K562 (cell line): Measurements from ENCODE around the gene SETX. TPM values are rescaled to one million over a fixed set of nuclear protein-coding genes. Genes with fewer than 3 reads are reported as not detected.

Source experiments
- ATAC-seq: fragments of 200-7000 bp; cut with Tn5 transposase; 3 replicates; pipeline ENCODE4 v1.9.1; 2020; ENCODE audit warnings: moderate library complexity
- BruUV-seq: library from RNA; stranded (reverse); fragments of 400-500 nt; replicated peaks from 2 replicates; lab custom pipeline; 2021; lab: Mats Ljungman, UMichigan
- CTCF ChIA-PET: fragments of 300-600 bp; formaldehyde crosslinking; extraction: SDS; loops from one replicate; lab custom pipeline; 2021; ENCODE audit warnings: low intra/inter-chr PET ratio; lab: Yijun Ruan, JAX
- POLR2A ChIA-PET: fragments of 300-600, 350-650 bp; sonication (Branson Sonifier 250); formaldehyde crosslinking; extraction: SDS; loops from one replicate; lab custom pipeline; 2021; ENCODE audit warnings: antibody characterized with exemption, inconsistent platforms; lab: Yijun Ruan, JAX
- DNase-seq, 4 experiments: peaks; one replicate each; pipeline versions ENCODE4 v3.0.0 to v3.0.0-alpha.2; 2011 to 2018; ENCODE audit warnings: low spot score in 3 of 4, mixed read lengths in 3 of 4; ENCODE audit errors: extremely low read depth in 1 of 4
- FAIRE-seq: peaks from 2 replicates; lab custom pipeline; 2011; peaks lifted over from hg19 to GRCh38; lab: Jason Lieb, UNC
- H2AFZ ChIP-seq: 2 replicates; pipeline ENCODE4 v1.6.0; 2011; ENCODE audit warnings: low read depth, low read length, control low read depth, inconsistent platforms
- H3K27ac ChIP-seq: fragments of 200-600 bp; 3 replicates; pipeline ENCODE4 v1.8.0; 2011; ENCODE audit warnings: low read depth, mild to moderate bottlenecking, control low read depth, inconsistent platforms, low read length, moderate library complexity, mixed read lengths; ENCODE audit errors: extremely low read depth
- H3K27me3 ChIP-seq, 2 experiments: fragments of 300-600 bp in 1 of 2; 2 replicates in 1 of 2; 3 replicates in 1 of 2; pipeline versions ENCODE4 v1.6.0 to v1.8.0; 2011; ENCODE audit warnings: inconsistent platforms in 2 of 2, low read length in 2 of 2, mild to moderate bottlenecking in 1 of 2, mixed read lengths in 1 of 2, moderate library complexity in 1 of 2; ENCODE audit not compliant: control insufficient read depth in 2 of 2, insufficient read depth in 2 of 2
- H3K36me3 ChIP-seq: fragments of 300-600 bp; 3 replicates; pipeline ENCODE4 v1.8.0; 2011; ENCODE audit warnings: mild to moderate bottlenecking, low read length, inconsistent platforms; ENCODE audit not compliant: control insufficient read depth, insufficient read depth
- H3K4me1 ChIP-seq, 2 experiments: fragments of 200-600 bp in 1 of 2; replicated peaks in 1 of 2; 2 replicates in 1 of 2; 3 replicates in 1 of 2; pipeline versions ENCODE4 v1.5.1 to v1.8.0; 2011; ENCODE audit warnings: inconsistent platforms in 2 of 2, low read length in 2 of 2, mild to moderate bottlenecking in 1 of 2, mixed read lengths in 1 of 2, moderate library complexity in 1 of 2; ENCODE audit not compliant: control insufficient read depth in 2 of 2, insufficient read depth in 2 of 2
- H3K4me2 ChIP-seq: 2 replicates; pipeline ENCODE4 v1.6.1; 2011; ENCODE audit warnings: low read length, control low read depth, inconsistent platforms, mixed read lengths; ENCODE audit not compliant: insufficient read depth
- H3K4me3 ChIP-seq: fragments of 200-600 bp; sonication (generic), shearing (Covaris generic); 2 replicates; pipeline ENCODE4 v1.5.1; 2016; ENCODE audit warnings: control low read depth, inconsistent platforms
- H3K79me2 ChIP-seq: fragments of 200-600 bp; 3 replicates; pipeline ENCODE4 v1.8.0; 2011; ENCODE audit warnings: low read length, inconsistent platforms; ENCODE audit not compliant: control insufficient read depth, insufficient read depth
- H3K9ac ChIP-seq, 2 experiments: 2 replicates each; pipeline versions ENCODE4 v1.6.0 to v1.6.1; 2011; ENCODE audit warnings: low read depth in 2 of 2, low read length in 2 of 2, control low read depth in 1 of 2, inconsistent platforms in 1 of 2, mild to moderate bottlenecking in 1 of 2, mixed read lengths in 1 of 2; ENCODE audit not compliant: insufficient read depth in 1 of 2
- H3K9me1 ChIP-seq: one replicate; pipeline ENCODE4 v1.6.0; 2011; ENCODE audit warnings: inconsistent platforms, mild to moderate bottlenecking, low read length, moderate library complexity; ENCODE audit not compliant: control insufficient read depth, insufficient read depth
- H3K9me3 ChIP-seq: replicated peaks from 2 replicates; pipeline ENCODE4 v1.5.1; 2011; ENCODE audit warnings: low read depth, low read length, inconsistent platforms; ENCODE audit not compliant: control insufficient read depth, insufficient read depth
- H4K20me1 ChIP-seq: replicated peaks from 2 replicates; pipeline ENCODE4 v1.6.1; 2011; ENCODE audit warnings: low read length, inconsistent platforms, mixed read lengths; ENCODE audit not compliant: control insufficient read depth, insufficient read depth
- ETS1 ChIP-seq: conservative IDR thresholded peaks from 2 replicates; pipeline ENCODE4 v1.6.1; 2011; ENCODE audit warnings: low read depth, mild to moderate bottlenecking, low read length; ENCODE audit not compliant: control insufficient read depth
- GABPB1 ChIP-seq: sonication (generic); formaldehyde crosslinking; IDR thresholded peaks from 2 replicates; pipeline ENCODE4 v1.8.0; 2022; ENCODE audit warnings: mild to moderate bottlenecking, missing genetic modification reagents
- JUND ChIP-seq, 2 experiments: IDR thresholded peaks; 2 replicates in 1 of 2; 3 replicates in 1 of 2; pipeline ENCODE4 v1.6.1; 2011; ENCODE audit warnings: borderline replicate concordance in 2 of 2, low read depth in 2 of 2, low read length in 2 of 2, improper control_type of control experiment in 1 of 2, missing biosample characterization in 1 of 2, missing genetic modification characterization in 1 of 2, missing genetic modification reagents in 1 of 2
- MYC ChIP-seq, 2 experiments: fragments of 250-450 bp in 1 of 2; sonication (Bioruptor Pico) in 1 of 2; IDR thresholded peaks; 2 replicates each; pipeline versions ENCODE4 v1.5.1 to v1.6.1; 2012 to 2021; ENCODE audit warnings: low read depth in 2 of 2, borderline replicate concordance in 1 of 2, improper control_type of control experiment in 1 of 2, low read length in 1 of 2, mild to moderate bottlenecking in 1 of 2, moderate library complexity in 1 of 2
- NCOR1 ChIP-seq: fragments of 450-650 bp; IDR thresholded peaks from 2 replicates; pipeline ENCODE4 v1.6.1; 2016; ENCODE audit warnings: mild to moderate bottlenecking, moderate library complexity
- NELFE ChIP-seq: IDR thresholded peaks from 2 replicates; pipeline ENCODE4 v1.6.1; 2011; ENCODE audit warnings: mild to moderate bottlenecking; ENCODE audit not compliant: insufficient read depth, insufficient read length
- PRPF4 ChIP-seq: fragments of 200-400 bp; formaldehyde crosslinking; IDR thresholded peaks from one replicate; pipeline ENCODE4 v1.6.1; 2017; ENCODE audit warnings: low read length, low read depth, mild to moderate bottlenecking; ENCODE audit not compliant: insufficient read depth, poor library complexity, severe bottlenecking
- RERE ChIP-seq: sonication (generic); formaldehyde crosslinking; IDR thresholded peaks from 2 replicates; pipeline ENCODE4 v1.8.0; 2023; ENCODE audit warnings: missing genetic modification reagents, mild to moderate bottlenecking, borderline replicate concordance
- TRIM28 ChIP-seq: fragments of 450-650 bp; IDR thresholded peaks from 2 replicates; pipeline ENCODE4 v1.6.1; 2017
- USF2 ChIP-seq: sonication (generic); formaldehyde crosslinking; IDR thresholded peaks from 2 replicates; pipeline ENCODE4 v1.5.0; 2020; ENCODE audit warnings: missing genetic modification reagents
- ZNF143 ChIP-seq: sonication (generic); formaldehyde crosslinking; IDR thresholded peaks from 2 replicates; pipeline ENCODE4 v1.9.0; 2022; ENCODE audit warnings: mild to moderate bottlenecking, missing genetic modification reagents
- ZNF165 ChIP-seq: fragments of 250-450 bp; sonication (Bioruptor Pico); IDR thresholded peaks from 2 replicates; pipeline ENCODE4 v1.4.0; 2020; ENCODE audit warnings: borderline replicate concordance
- ZNF232 ChIP-seq: sonication (generic); formaldehyde crosslinking; IDR thresholded peaks from 2 replicates; pipeline ENCODE4 v1.8.0; 2022; ENCODE audit warnings: mild to moderate bottlenecking, missing genetic modification reagents
- WGBS: fragments of 100-300 bp; shearing (Covaris generic); methylation state at CpG from one replicate; pipeline ENCODE4 v1.1.6; 2016; ENCODE audit warnings: low coverage, mixed read lengths; ENCODE audit not compliant: insufficient coverage; ENCODE audit errors: missing lambda C conversion rate; 5-methylcytosine and 5-hydroxymethylcytosine counted together
- in situ Hi-C: fragments of 300-500 bp; cut with MboI; formaldehyde crosslinking; loops from 4 replicates; pipeline ENCODE4 v1.15.0; 2018; ENCODE audit warnings: inconsistent platforms, mixed read lengths
- intact Hi-C: fragments of 100-400 bp; cut with micrococcal nuclease; formaldehyde crosslinking; loops from 2 replicates; pipeline ENCODE4 v1.14.2; 2022
- polyA plus RNA-seq, 8 experiments: library from polyadenylated mRNA; depleted of rRNA in 4 of 8; stranded (reverse) in 5 of 8; unstranded in 3 of 8; fragments of >200 nt; fragmentation: Nextera tagmentation in 2 of 8; fragmentation: Illumina TruSeq in 1 of 8; extraction: Ambion mirVana in 2 of 8; extraction: Trizol in 1 of 8; gene quantifications; 2 replicates each; pipeline versions ENCODE4 v1.2.1 to v1.2.3, GENCODE V29; 2011 to 2014; ENCODE audit warnings: inconsistent platforms in 1 of 8, missing spikeins in 1 of 8
- total RNA-seq, 7 experiments: library from RNA; depleted of rRNA in 6 of 7; stranded (reverse); fragments of >200 nt in 6 of 7; fragmentation: Illumina TruSeq in 2 of 7; extraction: Trizol in 2 of 7; gene quantifications; 2 replicates each; pipeline versions ENCODE4 v1.2.1 to v1.2.3, GENCODE V29; 2011 to 2021; ENCODE audit warnings: low replicate concordance in 1 of 7

Gene SETX
- total and polyA plus RNA-seq, 9 of the 15 experiments (the other 6 are each of a cell fraction or from before 2014, with no cell fraction given): 8.7 to 45.7 (median 28.7) TPM

GRCh38 chr9:132404228-132404881, 49.6 kb upstream of the SETX start:
- POLR2A ChIA-PET: interaction anchor here (1.7 kb wide), 1 partner anchor 9 kb away, joined by 5 read pairs; no protein-coding TSS in a partner anchor
- peaks cover 7 to 11% of the 10 kb centered on the region in 2 experiments; a peak in 4 of 5 replicates for H3K4me1 ChIP-seq
- no TSS peak for BruUV-seq
- no peak for TF ChIP-seq ZNF143 (CRISPR knock-in tag)
- no peak for TF ChIP-seq TRIM28
- no peak for TF ChIP-seq JUND (IDR thresholded peaks at IDR 0.05; ENCODE audit: borderline replicate concordance, low read depth, low read length)
- no peak for TF ChIP-seq JUND (tag; IDR thresholded peaks at IDR 0.05; ENCODE audit: borderline replicate concordance, low read depth, low read length)
- no peak for TF ChIP-seq GABPB1
- no peak for TF ChIP-seq NCOR1
- no peak for TF ChIP-seq MYC (IDR thresholded peaks at IDR 0.05; ENCODE audit: low read depth, low read length)
- TF ChIP-seq MYC (CRISPR knock-in tag; IDR thresholded peaks at IDR 0.05; ENCODE audit: borderline replicate concordance, low read depth): no peak
- TF ChIP-seq USF2 (CRISPR knock-in tag): no peak
- no peak for TF ChIP-seq ZNF165 (CRISPR knock-in tag)
- TF ChIP-seq RERE: no peak
- TF ChIP-seq PRPF4: no peak
- TF ChIP-seq NELFE: no peak
- no peak for TF ChIP-seq ETS1
- TF ChIP-seq ZNF232 (CRISPR knock-in tag): no peak

More at GRCh38 chr9:132404228-132404881, 49.6 kb upstream of the SETX start:
- intact Hi-C loops (no loop called here), in situ Hi-C loops (no loop called here)
- ATAC-seq (no peak), DNase-seq (no peak), FAIRE-seq (no peak)
- H3K4me2 ChIP-seq: no peak overlapping the region
- H3K27ac ChIP-seq: no peak overlapping the region
- CTCF ChIA-PET: no interaction called here
- no peak overlapping the region for H2AFZ ChIP-seq
- no peaks in the 10 kb centered on the region for H3K9me1 ChIP-seq
- H3K4me3 ChIP-seq: no peak overlapping the region
- peaks cover 17% of the 10 kb centered on the region for H3K79me2 ChIP-seq
- H4K20me1 ChIP-seq: no peaks in the 10 kb centered on the region
- H3K27me3 ChIP-seq: no peaks in the 10 kb centered on the region
- H3K36me3 ChIP-seq: peaks cover 37% of the 10 kb centered on the region; the same call in 1 of the 3 replicates
- WGBS: 72% methylated on average over 8 of the region's 9 CpGs
- H3K9ac ChIP-seq: peak overlapping the region in 1 of 2 experiments; percentile 14; a peak in 1 of 4 replicates
- H3K9me3 ChIP-seq: no peaks in the 10 kb centered on the region
